WERI-Rb-1 (cell line): ENCODE results near the gene LAMA1.

Experiments
- DNase-seq: peaks from one replicate; pipeline ENCODE4 v3.0.0-alpha.2; 2020
- H3K27ac ChIP-seq: fragments of 250-450 bp; sonication (Bioruptor Pico); 2 replicates; pipeline ENCODE4 v1.5.1; 2020; ENCODE audit warnings: mild to moderate bottlenecking, moderate library complexity
- H3K27me3 ChIP-seq: fragments of 250-450 bp; sonication (Bioruptor Pico); 2 replicates; pipeline ENCODE4 v1.5.1; 2021; ENCODE audit warnings: mild to moderate bottlenecking, low read depth, moderate library complexity; ENCODE audit not compliant: insufficient read depth, severe bottlenecking
- H3K36me3 ChIP-seq: fragments of 250-450 bp; sonication (Bioruptor Pico); 2 replicates; pipeline ENCODE4 v1.5.1; 2020; ENCODE audit warnings: mild to moderate bottlenecking, moderate library complexity
- H3K4me3 ChIP-seq: 2 replicates; pipeline ENCODE4 v1.5.1; 2011; ENCODE audit warnings: low read depth, mild to moderate bottlenecking, control low read depth, low read length
- H3K9me3 ChIP-seq: fragments of 250-450 bp; sonication (Bioruptor Pico); 2 replicates; pipeline ENCODE4 v1.5.1; 2021; ENCODE audit warnings: mild to moderate bottlenecking, moderate library complexity; ENCODE audit not compliant: severe bottlenecking
- TF ChIP-seq, protein P1 (sequence below): IDR thresholded peaks from 2 replicates; pipeline ENCODE4 v1.5.1; 2011; ENCODE audit warnings: low read depth, mild to moderate bottlenecking, control low read depth, inconsistent platforms, low read length

The LAMA1 gene, protein sequence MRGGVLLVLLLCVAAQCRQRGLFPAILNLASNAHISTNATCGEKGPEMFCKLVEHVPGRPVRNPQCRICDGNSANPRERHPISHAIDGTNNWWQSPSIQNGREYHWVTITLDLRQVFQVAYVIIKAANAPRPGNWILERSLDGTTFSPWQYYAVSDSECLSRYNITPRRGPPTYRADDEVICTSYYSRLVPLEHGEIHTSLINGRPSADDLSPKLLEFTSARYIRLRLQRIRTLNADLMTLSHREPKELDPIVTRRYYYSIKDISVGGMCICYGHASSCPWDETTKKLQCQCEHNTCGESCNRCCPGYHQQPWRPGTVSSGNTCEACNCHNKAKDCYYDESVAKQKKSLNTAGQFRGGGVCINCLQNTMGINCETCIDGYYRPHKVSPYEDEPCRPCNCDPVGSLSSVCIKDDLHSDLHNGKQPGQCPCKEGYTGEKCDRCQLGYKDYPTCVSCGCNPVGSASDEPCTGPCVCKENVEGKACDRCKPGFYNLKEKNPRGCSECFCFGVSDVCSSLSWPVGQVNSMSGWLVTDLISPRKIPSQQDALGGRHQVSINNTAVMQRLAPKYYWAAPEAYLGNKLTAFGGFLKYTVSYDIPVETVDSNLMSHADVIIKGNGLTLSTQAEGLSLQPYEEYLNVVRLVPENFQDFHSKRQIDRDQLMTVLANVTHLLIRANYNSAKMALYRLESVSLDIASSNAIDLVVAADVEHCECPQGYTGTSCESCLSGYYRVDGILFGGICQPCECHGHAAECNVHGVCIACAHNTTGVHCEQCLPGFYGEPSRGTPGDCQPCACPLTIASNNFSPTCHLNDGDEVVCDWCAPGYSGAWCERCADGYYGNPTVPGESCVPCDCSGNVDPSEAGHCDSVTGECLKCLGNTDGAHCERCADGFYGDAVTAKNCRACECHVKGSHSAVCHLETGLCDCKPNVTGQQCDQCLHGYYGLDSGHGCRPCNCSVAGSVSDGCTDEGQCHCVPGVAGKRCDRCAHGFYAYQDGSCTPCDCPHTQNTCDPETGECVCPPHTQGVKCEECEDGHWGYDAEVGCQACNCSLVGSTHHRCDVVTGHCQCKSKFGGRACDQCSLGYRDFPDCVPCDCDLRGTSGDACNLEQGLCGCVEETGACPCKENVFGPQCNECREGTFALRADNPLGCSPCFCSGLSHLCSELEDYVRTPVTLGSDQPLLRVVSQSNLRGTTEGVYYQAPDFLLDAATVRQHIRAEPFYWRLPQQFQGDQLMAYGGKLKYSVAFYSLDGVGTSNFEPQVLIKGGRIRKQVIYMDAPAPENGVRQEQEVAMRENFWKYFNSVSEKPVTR (N-terminal part only)

DNA sequence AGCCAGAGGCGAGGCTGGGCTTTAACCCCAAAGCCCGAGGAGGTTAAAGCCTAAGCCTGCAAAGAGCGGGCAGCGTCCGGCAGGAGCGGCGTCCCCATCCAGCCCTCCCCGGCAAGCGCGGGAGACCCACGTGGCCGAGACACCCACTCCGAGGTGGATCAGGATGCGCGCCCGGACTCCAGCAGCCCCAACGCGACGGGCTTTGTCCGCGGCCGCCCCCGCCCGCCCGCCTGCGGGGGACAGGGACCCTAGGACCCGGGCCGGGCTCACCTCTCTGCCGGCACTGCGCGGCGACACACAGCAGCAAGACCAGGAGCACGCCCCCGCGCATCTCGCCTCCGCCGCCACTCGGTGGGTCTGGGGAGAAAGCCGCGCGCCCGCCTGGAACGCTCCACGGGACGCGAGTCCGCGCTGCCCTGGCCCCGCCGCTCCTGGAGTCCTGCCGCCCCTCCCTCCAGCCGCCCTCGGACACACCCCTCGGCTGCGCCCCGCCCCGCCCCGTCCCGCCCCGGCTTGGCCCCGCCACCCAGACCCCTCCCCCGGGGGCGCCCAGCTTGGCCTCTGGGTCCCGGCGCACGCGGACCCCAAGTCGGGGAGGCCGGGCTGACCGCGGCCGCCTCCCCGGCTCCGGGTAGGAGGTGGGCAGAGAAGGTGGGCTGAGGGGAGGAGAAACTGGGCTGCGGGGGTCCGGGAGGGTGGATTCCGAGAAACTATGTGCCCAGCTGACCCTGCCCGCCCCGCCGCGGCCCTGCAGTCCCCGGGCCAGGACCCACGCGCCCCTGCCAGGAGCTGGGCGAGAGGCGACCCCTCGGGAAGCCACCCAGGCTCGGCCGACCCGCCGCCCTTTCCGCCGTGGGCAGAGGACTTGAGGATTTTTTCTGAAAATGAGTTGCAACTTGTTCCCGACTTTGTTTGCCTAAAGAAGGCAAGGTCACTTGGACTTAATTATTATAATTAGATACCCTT is at the start of gene LAMA1:
Gene LAMA1 (minus strand): TSS at position 408 of the 966 bp plus-strand sequence. CDS start 77 bp downstream, at position 331.
- TF ChIP-seq, protein P1, sequence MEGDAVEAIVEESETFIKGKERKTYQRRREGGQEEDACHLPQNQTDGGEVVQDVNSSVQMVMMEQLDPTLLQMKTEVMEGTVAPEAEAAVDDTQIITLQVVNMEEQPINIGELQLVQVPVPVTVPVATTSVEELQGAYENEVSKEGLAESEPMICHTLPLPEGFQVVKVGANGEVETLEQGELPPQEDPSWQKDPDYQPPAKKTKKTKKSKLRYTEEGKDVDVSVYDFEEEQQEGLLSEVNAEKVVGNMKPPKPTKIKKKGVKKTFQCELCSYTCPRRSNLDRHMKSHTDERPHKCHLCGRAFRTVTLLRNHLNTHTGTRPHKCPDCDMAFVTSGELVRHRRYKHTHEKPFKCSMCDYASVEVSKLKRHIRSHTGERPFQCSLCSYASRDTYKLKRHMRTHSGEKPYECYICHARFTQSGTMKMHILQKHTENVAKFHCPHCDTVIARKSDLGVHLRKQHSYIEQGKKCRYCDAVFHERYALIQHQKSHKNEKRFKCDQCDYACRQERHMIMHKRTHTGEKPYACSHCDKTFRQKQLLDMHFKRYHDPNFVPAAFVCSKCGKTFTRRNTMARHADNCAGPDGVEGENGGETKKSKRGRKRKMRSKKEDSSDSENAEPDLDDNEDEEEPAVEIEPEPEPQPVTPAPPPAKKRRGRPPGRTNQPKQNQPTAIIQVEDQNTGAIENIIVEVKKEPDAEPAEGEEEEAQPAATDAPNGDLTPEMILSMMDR = no peak
- DNase-seq = peak; percentile 64
- no peaks in the 10 kb centered on the region for H3K36me3 ChIP-seq
- H3K27ac ChIP-seq = no peak within 1 kb of the TSS
- H3K4me3 ChIP-seq = peak within 1 kb of the TSS; percentile 65
- H3K27me3 ChIP-seq = no peaks in the 10 kb centered on the region
- no peaks in the 10 kb centered on the region for H3K9me3 ChIP-seq

DNA sequence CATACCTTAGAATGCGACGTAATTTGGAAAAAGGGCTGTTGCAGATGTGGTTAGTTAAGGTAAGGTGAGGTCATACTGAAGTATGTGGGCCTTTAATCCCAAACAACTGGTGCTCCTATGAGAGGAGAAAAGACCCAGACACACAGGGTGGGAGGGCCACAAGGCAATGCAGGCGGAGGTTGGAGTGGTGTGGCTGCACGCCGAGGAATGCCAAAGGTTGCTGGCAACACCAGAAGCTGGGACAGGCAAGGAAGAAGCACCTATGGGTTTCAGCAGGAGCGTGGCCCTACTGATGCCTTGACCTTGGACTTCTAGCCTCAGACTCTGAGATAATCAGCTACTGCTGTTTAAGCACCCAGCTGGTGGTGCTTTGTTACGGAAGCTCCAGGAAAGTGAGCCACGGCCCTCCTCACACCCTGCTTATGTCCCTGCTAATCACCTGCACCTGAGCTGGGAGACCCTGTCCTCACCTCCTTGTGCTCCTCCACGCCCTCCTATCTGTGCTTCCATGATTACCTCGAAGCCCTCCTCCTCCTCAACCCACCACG is 48.3 kb upstream of the LAMA1 start:
- DNase-seq = peak; percentile 26
- TF ChIP-seq, protein P1 = no peak
- H3K27me3 ChIP-seq = no peaks in the 10 kb centered on the region
- no peaks in the 10 kb centered on the region for H3K9me3 ChIP-seq
- no peaks in the 10 kb centered on the region for H3K36me3 ChIP-seq
- no peak overlapping the region for H3K4me3 ChIP-seq
- H3K27ac ChIP-seq = no peak overlapping the region

DNA sequence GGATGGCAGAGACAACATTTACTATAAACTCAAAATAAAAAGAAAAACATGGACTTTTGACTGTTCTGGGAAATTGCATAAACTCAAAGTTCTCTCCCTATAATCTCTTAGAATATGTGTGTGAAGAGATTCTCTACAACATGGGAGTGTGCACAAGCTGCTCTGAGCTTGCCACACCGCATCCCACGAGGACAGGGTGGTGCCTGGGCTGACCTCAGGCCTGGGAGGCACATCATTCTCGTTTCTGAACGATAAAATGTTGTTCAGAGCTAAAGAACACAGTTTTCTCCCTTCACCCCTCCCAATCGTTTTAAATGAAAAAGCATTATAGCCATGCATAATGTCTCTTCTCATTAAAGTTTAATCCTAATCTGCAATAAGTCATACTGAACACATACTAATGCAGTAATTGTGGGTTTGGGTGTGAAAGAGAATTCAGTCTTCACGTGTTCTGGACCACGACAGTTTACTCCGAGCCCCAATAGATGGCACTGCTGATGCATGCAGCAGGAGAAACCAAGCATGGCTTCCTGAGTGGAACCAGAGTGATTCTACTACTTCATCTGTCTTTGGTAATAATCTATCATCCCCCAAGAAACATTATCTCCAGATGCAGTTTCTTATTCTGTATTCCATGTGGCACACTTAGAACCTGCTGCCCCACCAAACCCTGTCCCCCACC is 46.9 kb upstream of the LAMA1 start:
- no peak overlapping the region for H3K4me3 ChIP-seq
- TF ChIP-seq, protein P1 = peak; percentile 78
- H3K9me3 ChIP-seq = no peaks in the 10 kb centered on the region
- DNase-seq = peak; percentile 54
- no peak overlapping the region for H3K27ac ChIP-seq
- no peaks in the 10 kb centered on the region for H3K27me3 ChIP-seq
- H3K36me3 ChIP-seq = no peaks in the 10 kb centered on the region

DNA sequence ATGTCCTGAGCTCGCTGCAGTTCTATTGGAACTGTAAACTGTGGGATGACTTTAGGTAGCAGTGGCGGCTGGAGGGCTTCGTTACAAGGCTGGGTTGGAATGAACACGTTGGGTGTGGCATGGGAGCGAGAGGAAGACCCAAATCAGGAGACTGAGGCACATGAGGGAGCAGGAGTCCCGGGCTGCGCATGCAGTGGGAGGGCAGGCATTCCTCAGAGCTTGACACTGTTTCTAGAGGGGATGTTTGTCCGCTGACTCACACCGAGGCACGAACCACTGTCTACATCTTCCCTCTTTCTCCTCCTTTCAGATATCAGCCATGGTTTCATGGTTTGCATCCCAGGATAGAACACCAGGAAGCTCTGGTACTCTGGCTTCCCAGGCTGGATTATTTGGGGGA is 40.6 kb upstream of the LAMA1 start:
- TF ChIP-seq, protein P1 = no peak
- no peaks in the 10 kb centered on the region for H3K9me3 ChIP-seq
- H3K36me3 ChIP-seq = no peaks in the 10 kb centered on the region
- no peaks in the 10 kb centered on the region for H3K27me3 ChIP-seq
- no peak overlapping the region for H3K4me3 ChIP-seq
- no peak for DNase-seq
- no peak overlapping the region for H3K27ac ChIP-seq
